CD4-positive, alpha-beta T cell treated with Interleukin-10 for 1 hour (primary cell): ENCODE data around the gene UBE2D2.

Experiments
- DNase-seq: peaks from one replicate; pipeline ENCODE4 v3.0.0-alpha.2; 2020

The UBE2D2 gene

GRCh38 chr5:139663207-139664085, 102.3 kb downstream of the UBE2D2 start:
- DNase-seq, result no peak

- DNase-seq, result no peak
These were observed 103.1 kb downstream of the UBE2D2 start for GRCh38 chr5:139664086-139664693.

GRCh38 chr5:139664727-139665351, 103.7 kb downstream of the UBE2D2 start:
- no peak for DNase-seq

- no peak for DNase-seq
These were observed 104.5 kb downstream of the UBE2D2 start for GRCh38 chr5:139665626-139666025.

GRCh38 chr5:139666551-139666950, 105.4 kb downstream of the UBE2D2 start:
- no peak for DNase-seq

- peak; percentile 33 for DNase-seq
These were observed 106.0 kb downstream of the UBE2D2 start for GRCh38 chr5:139667001-139667729.

- no peak for DNase-seq
These were observed 106.6 kb downstream of the UBE2D2 start for GRCh38 chr5:139667730-139668063.

- peak; percentile 49 for DNase-seq
These were observed 107.1 kb downstream of the UBE2D2 start for GRCh38 chr5:139668064-139668880.

GRCh38 chr5:139668924-139669661, 108.0 kb downstream of the UBE2D2 start:
- no peak for DNase-seq

GRCh38 chr5:139669662-139670368, 108.7 kb downstream of the UBE2D2 start:
- DNase-seq, result no peak

GRCh38 chr5:139670369-139671095, 109.4 kb downstream of the UBE2D2 start:
- no peak for DNase-seq

- DNase-seq, result no peak
These were observed 110.1 kb downstream of the UBE2D2 start for GRCh38 chr5:139671096-139671841.

- DNase-seq, result no peak
These were observed 114.1 kb downstream of the UBE2D2 start for GRCh38 chr5:139675213-139675612.

- DNase-seq, result no peak
These were observed 114.7 kb downstream of the UBE2D2 start for GRCh38 chr5:139675825-139676224.

- DNase-seq, result no peak
These were observed 115.3 kb downstream of the UBE2D2 start for GRCh38 chr5:139676406-139676805.

GRCh38 chr5:139676951-139677735, 116.0 kb downstream of the UBE2D2 start:
- no peak for DNase-seq
